Measurements from ENCODE around the gene DNTTIP2.
"Not testable (repeated sequence)": the region's sequence is repeated elsewhere in the genome, so short reads cannot be mapped to it uniquely, and the experiment has no call there.

Gene DNTTIP2

DNA sequence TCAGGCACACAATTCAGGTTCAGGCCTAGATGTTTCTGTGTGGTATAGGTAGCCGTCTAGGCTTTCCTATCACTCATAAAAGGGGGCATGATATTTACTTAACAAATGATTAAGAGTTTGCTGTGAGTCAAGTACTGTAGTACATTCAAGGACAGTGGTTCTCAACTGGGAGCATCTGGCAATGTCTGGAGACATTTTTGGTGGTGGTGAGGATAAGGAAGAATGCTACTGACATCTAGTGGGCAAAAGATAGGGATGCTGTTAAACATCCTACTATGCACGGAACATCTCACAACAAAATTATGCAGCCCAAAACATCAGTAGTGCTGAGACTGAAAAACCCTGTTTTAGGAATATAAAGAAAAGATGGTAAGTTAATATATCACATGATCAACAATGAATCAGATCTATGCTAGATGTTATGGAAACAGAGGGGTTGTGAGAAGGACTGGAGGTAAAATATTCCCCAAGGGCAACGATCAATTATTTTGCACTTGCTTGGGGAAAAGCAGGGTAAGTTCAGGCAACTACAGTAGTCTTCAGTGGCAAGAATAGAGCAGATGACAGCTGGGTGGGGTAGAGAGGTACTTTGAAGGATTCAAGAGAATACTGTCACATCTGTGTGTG lies 4.9 kb downstream of the DNTTIP2 start:
- DNase-seq (ENCODE audit: low spot score) = peak; percentile 77

- DNase-seq (ENCODE audit: low spot score) = no peak
These were observed 7.6 kb downstream of the DNTTIP2 start for GRCh38 chr1:93871366-93871765.

- DNase-seq (ENCODE audit: low spot score) = no peak
These were observed 9.4 kb downstream of the DNTTIP2 start for GRCh38 chr1:93869653-93870052.

- not testable (repeated sequence) for DNase-seq (ENCODE audit: low spot score)
These were observed 10.5 kb downstream of the DNTTIP2 start for GRCh38 chr1:93868492-93868891.

DNA sequence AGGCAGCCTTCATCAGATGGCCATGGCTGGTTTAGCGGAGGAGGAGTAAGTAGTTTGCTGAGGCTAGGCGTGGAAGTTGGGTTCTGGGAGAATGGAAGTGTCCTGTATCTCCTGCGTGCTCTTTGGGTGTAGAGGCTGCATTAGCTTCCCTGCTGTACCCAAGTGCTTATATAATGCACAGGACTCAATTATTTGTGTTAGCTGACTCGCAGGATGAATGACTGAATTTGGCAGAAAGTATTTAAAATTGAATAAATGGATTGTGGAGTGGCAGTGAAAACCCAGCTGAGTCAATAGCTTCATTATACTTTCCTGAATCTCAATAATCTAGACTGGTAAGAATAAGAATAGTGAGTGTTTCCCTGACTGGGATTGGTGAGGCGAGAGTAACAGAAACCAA lies 13.8 kb downstream of the DNTTIP2 start:
- no peak for DNase-seq (ENCODE audit: low spot score)

- no peak for DNase-seq (ENCODE audit: low spot score)
These were observed 14.8 kb downstream of the DNTTIP2 start for GRCh38 chr1:93864175-93864574.

GRCh38 chr1:93857653-93858052 lies 21.4 kb downstream of the DNTTIP2 start:
- not testable (repeated sequence) for DNase-seq (ENCODE audit: low spot score)

- not testable (repeated sequence) for DNase-seq (ENCODE audit: low spot score)
These were observed 23.0 kb downstream of the DNTTIP2 start for GRCh38 chr1:93855983-93856382.

GRCh38 chr1:93853940-93854339 lies 25.1 kb downstream of the DNTTIP2 start:
- DNase-seq (ENCODE audit: low spot score) = no peak

DNA sequence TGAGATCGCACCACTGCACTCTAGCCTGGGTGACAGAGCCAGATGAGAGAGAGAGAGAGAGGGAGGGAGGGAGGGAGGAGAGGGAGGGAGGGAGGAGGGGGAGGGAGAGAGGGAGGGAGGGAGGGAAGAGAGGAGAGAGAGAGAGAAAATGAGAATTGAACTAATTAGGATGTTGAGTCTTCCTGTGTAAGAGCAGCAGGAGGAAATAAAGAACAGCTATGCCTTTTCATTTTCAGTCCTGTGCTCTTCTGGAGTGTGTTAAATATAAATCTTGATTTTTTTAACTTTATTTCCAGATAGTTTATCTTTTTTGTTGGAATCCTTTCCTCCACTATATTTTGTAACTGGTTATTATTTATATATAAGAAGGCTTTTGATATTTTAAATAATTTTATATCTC lies 27.1 kb downstream of the DNTTIP2 start:
- no peak for DNase-seq (ENCODE audit: low spot score)

DNA sequence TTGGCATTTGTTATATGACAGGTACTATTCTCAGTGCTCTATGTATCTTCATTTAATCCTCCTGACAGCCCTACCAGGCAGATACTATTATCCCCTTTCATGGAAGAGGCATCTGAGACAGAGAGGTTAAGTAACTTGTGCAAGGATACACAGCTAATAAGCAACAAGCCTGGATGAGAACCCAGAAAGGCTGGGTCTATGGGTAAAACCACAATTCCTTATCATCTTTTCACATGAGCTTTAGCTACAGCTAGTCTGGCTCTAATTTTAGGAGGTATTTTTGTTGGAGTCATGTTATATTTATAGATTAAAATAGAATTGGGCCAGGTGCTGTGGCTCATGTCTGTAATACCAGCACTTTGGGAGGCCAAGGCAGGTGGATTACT lies 27.7 kb downstream of the DNTTIP2 start:
- DNase-seq (ENCODE audit: low spot score) = no peak

GRCh38 chr1:93850687-93851326 lies 28.2 kb downstream of the DNTTIP2 start:
- peak; percentile 58 for DNase-seq (ENCODE audit: low spot score)

- no peak for DNase-seq (ENCODE audit: low spot score)
These were observed 30.6 kb downstream of the DNTTIP2 start for GRCh38 chr1:93848350-93848883.

DNA sequence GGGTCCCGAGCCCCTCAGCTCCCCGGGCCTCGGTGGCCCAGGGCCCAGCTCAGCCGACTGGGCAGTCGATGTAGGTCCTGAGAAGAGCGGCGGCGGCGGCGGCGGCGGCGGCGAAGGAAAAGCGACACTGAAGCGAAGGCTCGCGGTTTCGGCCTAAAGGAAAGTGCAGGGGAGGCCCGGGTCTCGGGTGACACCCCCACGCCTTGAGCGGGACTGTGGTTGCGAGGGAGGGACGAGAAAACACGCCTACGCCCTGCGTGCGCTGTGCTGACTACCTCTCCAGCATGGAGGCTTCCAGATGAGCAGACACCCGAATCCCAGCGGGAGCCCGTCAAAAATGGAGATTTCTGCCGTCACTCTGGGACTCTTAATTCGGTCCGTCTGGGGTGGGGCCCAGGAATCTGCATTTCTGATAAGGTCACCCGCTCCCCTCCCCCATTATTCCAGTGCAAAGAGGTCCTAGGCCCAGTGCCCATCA lies 31.2 kb downstream of the DNTTIP2 start:
- DNase-seq (ENCODE audit: low spot score) = peak; percentile 71

- peak; percentile 94 for DNase-seq (ENCODE audit: low spot score)
These were observed 31.8 kb downstream of the DNTTIP2 start for GRCh38 chr1:93846992-93847810.

GRCh38 chr1:93846206-93846991 lies 32.6 kb downstream of the DNTTIP2 start:
- DNase-seq (ENCODE audit: low spot score) = peak; percentile 56

- peak; percentile 17 for DNase-seq (ENCODE audit: low spot score)
These were observed 33.3 kb downstream of the DNTTIP2 start for GRCh38 chr1:93845538-93846205.

- peak; percentile 76 for DNase-seq (ENCODE audit: low spot score)
These were observed 34.6 kb downstream of the DNTTIP2 start for GRCh38 chr1:93844262-93845045.

DNA sequence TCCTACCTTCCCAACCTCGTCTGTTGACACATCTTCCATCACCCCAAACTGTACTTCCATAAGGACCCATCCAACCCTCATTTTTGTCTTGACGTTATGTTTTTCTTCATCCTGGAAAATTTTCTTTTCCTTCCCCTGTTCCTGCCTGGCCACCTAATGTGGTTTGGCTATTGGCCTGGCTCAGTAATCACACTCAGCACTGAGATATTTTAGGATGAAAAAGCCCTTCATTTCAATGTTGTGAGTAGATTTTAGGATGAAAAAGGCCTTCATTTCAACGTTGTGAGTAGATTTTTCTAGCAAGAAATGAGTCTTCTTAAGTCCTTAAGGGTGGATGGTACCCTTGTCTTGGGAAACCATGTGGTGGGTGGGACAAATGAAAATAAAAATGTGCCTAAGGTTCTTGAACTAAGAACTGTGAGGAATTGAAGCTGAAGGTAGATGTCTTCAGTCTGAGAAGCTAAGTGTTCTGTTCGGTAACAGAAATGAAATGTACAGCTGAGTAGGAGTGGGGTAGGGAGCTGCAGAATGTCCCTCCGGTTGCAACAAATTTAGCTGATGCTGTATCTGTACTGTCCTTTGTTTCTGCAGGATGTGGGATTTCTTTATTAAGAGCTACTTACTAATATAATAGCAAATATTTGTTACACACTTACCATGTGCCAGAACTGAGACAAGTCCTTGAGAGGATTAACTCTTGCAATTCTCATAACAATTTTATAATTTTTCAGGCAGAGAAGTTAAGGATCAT lies 36.1 kb downstream of the DNTTIP2 start:
- DNase-seq (ENCODE audit: low spot score) = no peak

- DNase-seq (ENCODE audit: low spot score) = no peak
These were observed 37.2 kb downstream of the DNTTIP2 start for GRCh38 chr1:93841771-93842170.
